Bronchial epithelial cell (primary cell): Measurements from ENCODE around the gene UROD. TPM values are rescaled to one million over a fixed set of nuclear protein-coding genes. Genes with fewer than 3 reads are reported as not detected.
A peak's percentile ranks its signal among the peaks of the same experiment; 100 is the strongest.

Experiments used
- DNase-seq: peaks from one replicate; pipeline ENCODE4 v3.0.0-alpha.2; 2010; ENCODE audit warnings: low read depth
- FAIRE-seq: peaks from 2 replicates; lab custom pipeline; 2011; peaks lifted over from hg19 to GRCh38; lab: Jason Lieb, UNC
- H3K27me3 ChIP-seq: 2 replicates; pipeline ENCODE4 v1.5.1; 2011; ENCODE audit warnings: low read length; ENCODE audit not compliant: control insufficient read depth, insufficient read depth
- H3K36me3 ChIP-seq: 2 replicates; pipeline ENCODE4 v1.5.1; 2011; ENCODE audit warnings: low read length; ENCODE audit not compliant: control insufficient read depth, insufficient read depth
- H3K4me3 ChIP-seq: 2 replicates; pipeline ENCODE4 v1.5.1; 2011; ENCODE audit warnings: mild to moderate bottlenecking, low read depth, low read length, control low read depth
- total RNA-seq: library from RNA; depleted of rRNA; stranded (reverse); fragments of >200 nt; gene quantifications from 2 replicates; pipeline ENCODE4 v1.2.1, GENCODE V29; 2014
- TF ChIP-seq, protein P1 (sequence below): IDR thresholded peaks from 2 replicates; pipeline ENCODE4 v1.5.1; 2011; ENCODE audit warnings: mild to moderate bottlenecking, moderate library complexity, low read length, control low read depth, inconsistent platforms; ENCODE audit not compliant: insufficient read depth, severe bottlenecking

UROD gene
- total RNA-seq, 1 donor from 2014 or later = 122 TPM

DNA sequence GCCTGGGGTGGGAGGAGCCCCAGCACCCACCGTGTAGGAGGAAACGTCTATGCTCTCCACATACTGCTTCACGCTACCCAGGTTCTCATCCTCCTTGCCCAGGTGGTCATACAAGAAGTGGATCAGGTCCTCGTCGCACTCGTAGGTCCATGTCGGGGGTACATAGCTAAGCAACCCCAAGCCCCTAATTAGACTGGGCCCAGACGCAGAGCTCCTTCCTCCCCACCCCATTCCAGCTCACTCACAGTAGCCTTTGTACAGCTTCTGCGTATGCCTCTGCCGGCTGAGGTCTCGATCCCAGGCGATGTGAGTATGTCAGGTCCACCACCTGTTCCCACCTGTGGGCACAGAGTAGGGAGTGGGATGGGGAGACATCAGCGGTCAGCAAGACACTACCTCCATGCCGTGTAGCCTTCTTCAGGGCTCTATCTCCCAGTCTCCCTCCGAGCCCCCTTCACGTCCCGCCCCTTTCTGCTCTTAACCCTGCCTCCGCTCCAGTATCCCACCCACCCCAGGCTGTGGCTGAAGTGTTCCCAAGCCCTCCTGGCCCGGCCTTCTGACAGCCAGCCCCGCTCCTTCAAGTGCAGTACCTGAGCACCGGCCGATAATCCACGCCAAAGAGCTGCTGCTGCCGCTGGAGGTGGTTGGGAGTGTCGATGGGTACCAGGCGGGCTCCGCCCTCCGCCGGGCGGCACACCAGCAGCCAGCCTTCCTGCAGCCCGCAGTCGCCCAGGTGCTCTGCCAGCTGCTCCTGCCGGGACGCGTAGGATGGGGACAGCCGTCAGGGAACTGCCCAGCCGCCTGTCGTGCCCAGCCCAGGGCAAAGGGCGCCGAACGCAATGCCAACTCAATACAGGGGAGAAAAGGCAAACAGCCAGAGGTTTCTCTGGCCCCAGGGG, 1.8 kb upstream of the UROD start:
- Histone ChIP-seq H3K27me3 (no peaks in the 10 kb centered on the region), H3K36me3 (peaks cover 39% of the 10 kb centered on the region), H3K4me3 (peak overlapping the region; percentile 68)
- FAIRE-seq (no peak), DNase-seq (peak; percentile 38)
- TF ChIP-seq, protein P1, sequence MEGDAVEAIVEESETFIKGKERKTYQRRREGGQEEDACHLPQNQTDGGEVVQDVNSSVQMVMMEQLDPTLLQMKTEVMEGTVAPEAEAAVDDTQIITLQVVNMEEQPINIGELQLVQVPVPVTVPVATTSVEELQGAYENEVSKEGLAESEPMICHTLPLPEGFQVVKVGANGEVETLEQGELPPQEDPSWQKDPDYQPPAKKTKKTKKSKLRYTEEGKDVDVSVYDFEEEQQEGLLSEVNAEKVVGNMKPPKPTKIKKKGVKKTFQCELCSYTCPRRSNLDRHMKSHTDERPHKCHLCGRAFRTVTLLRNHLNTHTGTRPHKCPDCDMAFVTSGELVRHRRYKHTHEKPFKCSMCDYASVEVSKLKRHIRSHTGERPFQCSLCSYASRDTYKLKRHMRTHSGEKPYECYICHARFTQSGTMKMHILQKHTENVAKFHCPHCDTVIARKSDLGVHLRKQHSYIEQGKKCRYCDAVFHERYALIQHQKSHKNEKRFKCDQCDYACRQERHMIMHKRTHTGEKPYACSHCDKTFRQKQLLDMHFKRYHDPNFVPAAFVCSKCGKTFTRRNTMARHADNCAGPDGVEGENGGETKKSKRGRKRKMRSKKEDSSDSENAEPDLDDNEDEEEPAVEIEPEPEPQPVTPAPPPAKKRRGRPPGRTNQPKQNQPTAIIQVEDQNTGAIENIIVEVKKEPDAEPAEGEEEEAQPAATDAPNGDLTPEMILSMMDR = peak; percentile 2

DNA sequence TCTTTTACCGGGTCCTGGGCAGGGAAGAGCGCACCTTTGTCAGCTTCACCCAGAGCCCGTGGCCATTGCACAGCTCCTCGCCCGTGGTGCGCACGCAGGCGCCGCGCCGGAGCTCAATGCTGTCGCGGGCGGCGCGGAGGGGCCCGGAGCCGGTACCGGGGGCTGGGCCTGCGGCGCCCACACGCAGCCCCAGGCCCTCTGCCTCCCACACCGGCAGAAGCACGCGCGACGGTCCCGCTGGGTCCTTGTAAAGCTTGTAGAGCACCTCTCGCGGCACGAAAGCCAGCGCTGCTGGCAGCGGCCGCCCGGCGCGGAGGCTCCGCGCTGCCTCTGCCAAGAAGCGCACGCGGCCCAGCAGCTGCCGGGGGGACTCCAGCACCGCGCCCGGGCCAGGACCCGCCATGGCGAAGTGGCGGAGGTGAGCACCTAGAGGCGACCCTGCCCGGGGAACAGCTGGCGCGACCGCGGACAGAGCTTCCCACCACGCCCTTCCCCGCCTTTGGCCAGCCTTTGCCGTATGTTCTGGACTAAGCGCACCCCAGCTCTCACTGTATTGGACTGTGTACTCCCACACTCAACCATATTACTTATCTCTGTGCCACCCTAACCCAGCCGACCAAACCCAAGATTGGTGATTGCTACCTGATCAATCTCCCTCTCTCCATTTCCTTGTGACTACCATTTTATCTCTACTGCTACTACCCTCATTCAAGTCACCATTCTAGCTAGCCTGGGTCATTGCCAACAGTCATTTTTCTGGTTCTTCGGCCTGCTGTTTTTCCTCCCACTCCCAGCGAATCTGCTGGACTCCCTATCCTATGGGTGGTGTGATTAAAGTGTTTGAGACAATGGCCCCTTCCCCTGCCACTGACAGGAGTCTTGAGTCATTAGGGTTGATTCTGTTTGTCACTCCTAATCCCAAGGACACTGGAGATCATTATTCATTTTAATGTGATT, 921 bp upstream of the UROD start, which contains the start of gene HECTD3:
Gene HECTD3, minus strand, starts transcription at position 470 of the 957 bp plus-strand sequence. Its CDS starts 67 bp downstream, at position 403.
- Histone ChIP-seq H3K36me3 (peaks cover 33% of the 10 kb centered on the region), H3K4me3 (peak within 1 kb of the TSS; percentile 68), H3K27me3 (no peaks in the 10 kb centered on the region)
- FAIRE-seq = no peak
- TF ChIP-seq, protein P1 = no peak
- DNase-seq = peak; percentile 60

DNA sequence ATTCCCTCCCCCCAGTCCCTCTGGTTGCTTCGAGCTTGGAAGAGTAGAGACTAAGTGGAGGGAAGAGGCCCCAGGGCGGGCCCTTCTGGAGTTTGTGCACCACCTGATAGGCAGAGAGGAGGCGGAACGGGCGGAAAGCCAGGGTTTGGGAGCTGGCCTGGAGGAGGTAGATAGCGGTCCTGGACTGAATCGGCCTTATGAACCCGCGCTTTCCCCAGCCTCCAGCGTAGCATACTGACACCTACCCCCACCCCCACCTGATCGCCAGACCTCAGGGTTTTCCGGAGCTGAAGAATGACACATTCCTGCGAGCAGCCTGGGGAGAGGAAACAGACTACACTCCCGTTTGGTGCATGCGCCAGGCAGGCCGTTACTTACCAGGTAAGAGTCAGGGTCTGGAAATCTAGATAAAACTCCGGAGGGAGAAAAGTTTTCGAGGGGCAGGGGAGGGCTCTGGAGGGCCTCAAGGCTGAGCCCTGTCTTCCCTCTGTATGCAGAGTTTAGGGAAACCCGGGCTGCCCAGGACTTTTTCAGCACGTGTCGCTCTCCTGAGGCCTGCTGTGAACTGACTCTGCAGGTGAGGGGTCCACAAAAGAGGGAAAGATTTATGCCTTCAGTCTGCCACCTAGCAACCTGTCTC, 705 bp downstream of the UROD start:
- FAIRE-seq (no peak), DNase-seq (peak; percentile 65)
- H3K36me3 ChIP-seq = peaks cover 20% of the 10 kb centered on the region
- H3K27me3 ChIP-seq = no peaks in the 10 kb centered on the region
- TF ChIP-seq, protein P1 = no peak
- H3K4me3 ChIP-seq = peak overlapping the region; percentile 47

DNA sequence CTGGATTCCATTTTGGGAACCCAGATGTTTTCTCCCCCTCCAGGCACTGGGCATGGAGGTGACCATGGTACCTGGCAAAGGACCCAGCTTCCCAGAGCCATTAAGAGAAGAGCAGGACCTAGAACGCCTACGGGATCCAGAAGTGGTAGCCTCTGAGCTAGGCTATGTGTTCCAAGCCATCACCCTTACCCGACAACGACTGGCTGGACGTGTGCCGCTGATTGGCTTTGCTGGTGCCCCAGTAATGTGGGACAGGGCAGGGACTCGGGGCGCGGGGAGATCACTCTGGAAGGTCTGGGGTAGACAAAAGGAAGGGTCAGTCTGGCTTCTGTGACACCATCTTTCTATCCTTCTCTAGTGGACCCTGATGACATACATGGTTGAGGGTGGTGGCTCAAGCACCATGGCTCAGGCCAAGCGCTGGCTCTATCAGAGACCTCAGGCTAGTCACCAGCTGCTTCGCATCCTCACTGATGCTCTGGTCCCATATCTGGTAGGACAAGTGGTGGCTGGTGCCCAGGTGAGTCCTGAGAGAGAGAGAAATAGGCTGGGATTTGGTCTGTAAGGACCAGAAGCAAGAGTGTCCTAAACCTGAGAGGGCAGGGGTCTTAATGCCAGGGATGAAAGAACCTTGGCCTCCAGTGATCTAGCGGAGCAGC, 1.6 kb downstream of the UROD start:
- Histone ChIP-seq H3K4me3 (no peak overlapping the region), H3K27me3 (no peaks in the 10 kb centered on the region), H3K36me3 (peaks cover 12% of the 10 kb centered on the region)
- no peak for FAIRE-seq
- DNase-seq = no peak
- TF ChIP-seq, protein P1 = no peak
